Measurements from ENCODE around the gene IKBKE. TPM values are rescaled to one million over a fixed set of nuclear protein-coding genes. Genes with fewer than 3 reads are reported as not detected.

Gene IKBKE
- total RNA-seq, 2 donors from 2014 or later, result 15.9 to 28.4 TPM

DNA sequence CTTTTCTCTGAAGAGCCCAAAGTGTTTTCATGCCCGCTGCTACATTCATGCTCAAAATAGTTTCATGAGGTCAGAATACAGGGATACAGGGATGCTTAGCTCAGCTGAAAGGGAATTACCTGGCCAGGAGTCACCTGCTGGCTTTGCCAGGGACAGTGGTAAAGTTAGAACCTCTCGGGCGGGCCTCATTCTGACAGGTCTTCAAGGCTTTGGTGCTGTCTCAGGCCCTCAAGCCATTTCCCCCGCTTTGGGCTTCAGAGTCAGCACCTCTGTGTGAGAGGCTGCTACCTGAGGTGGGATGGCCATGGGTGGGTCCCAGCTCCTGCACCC, 42.5 kb downstream of the IKBKE start:
- H3K4me3 ChIP-seq, result no peak overlapping the region
- peaks cover 15% of the 10 kb centered on the region for H3K27me3 ChIP-seq
- no peaks in the 10 kb centered on the region for H3K9me3 ChIP-seq
- TF ChIP-seq, protein P1, sequence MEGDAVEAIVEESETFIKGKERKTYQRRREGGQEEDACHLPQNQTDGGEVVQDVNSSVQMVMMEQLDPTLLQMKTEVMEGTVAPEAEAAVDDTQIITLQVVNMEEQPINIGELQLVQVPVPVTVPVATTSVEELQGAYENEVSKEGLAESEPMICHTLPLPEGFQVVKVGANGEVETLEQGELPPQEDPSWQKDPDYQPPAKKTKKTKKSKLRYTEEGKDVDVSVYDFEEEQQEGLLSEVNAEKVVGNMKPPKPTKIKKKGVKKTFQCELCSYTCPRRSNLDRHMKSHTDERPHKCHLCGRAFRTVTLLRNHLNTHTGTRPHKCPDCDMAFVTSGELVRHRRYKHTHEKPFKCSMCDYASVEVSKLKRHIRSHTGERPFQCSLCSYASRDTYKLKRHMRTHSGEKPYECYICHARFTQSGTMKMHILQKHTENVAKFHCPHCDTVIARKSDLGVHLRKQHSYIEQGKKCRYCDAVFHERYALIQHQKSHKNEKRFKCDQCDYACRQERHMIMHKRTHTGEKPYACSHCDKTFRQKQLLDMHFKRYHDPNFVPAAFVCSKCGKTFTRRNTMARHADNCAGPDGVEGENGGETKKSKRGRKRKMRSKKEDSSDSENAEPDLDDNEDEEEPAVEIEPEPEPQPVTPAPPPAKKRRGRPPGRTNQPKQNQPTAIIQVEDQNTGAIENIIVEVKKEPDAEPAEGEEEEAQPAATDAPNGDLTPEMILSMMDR (IDR thresholded peaks at IDR 0.05), result no peak
- DNase-seq, result no peak
- no peak overlapping the region for H3K27ac ChIP-seq
- H3K36me3 ChIP-seq, result no peaks in the 10 kb centered on the region
- intact Hi-C loops (cut with DNase I), result no loop called here
- no peak overlapping the region for H3K9ac ChIP-seq (ENCODE audit: low read depth in 2 of 2, low read length in 2 of 2)
- H3K4me1 ChIP-seq, result no peaks in the 10 kb centered on the region

DNA sequence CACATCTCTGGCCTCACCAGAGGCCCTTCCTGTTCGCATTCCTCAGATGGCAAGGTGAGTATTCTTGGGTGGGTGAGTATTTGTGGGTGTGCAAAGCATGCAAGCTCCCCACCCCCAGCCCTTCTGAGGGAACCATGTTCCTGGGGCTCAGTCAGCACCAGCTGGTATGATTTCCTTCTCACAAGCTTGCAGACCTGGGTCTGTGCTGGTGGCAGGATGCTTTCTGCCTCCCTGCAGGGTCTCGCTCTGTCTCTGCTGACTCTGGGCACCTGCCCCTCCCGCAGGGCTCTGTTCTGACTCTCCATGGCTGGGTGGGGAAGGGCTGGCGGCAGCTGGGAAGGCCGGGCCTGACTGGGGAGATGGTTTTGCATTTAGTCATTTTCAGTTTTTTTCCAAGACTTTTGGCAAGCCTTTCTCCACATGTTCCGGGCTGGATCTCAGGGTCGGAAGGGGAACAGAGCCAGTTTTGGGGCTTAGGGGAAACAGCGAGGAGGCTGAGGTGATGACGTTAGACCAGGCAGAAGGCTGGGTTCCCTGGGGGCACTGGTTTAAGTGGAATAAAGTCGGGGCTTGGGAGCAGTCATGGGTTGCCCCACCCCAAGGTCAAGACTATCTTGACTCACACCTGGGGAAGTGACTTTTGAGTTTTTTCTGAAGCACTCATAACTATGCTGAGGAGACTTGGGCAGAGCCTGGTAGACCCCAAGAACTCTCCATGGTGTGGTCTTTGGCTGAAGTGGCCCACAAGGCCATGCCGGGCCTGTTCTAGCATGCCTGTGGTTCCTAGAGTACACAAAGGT, 43.2 kb downstream of the IKBKE start:
- TF ChIP-seq, protein P1 (IDR thresholded peaks at IDR 0.05), result no peak
- Histone ChIP-seq H3K4me1 (no peaks in the 10 kb centered on the region), H3K9me3 (no peaks in the 10 kb centered on the region), H3K9ac (ENCODE audit: low read depth in 2 of 2, low read length in 2 of 2) (no peak overlapping the region), H3K27me3 (peaks cover 10% of the 10 kb centered on the region), H3K27ac (no peak overlapping the region), H3K4me3 (no peak overlapping the region), H3K36me3 (no peaks in the 10 kb centered on the region)
- intact Hi-C loops (cut with DNase I), result no loop called here
- peak; percentile 44 for DNase-seq

DNA sequence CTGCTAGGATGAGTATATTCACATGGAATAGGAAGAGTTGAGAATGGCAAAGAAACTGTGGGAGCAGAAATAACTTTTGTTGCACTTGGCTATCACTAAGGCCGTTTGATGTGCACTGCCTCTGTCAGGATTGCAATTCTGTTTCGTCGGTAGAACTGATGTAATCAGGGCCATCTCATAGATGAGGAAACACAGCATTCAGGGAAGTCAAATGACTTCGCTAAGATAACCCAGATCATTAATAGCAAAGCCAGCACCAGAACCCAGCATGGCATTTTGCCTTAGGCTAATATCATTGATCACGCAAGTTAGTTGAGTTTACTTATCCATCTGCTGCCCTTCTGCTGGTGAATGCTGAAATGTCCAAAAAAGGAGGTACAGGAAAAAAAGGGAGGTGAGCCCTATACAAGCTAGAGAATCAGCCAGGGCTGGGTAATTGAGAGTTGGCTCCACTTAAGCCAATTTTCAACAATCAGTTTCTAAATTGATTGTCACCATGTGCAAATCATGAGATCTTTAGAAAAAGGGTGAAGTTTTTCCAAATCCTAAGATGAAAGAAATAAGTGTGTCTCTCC, 44.6 kb downstream of the IKBKE start:
- no peak for DNase-seq
- no peaks in the 10 kb centered on the region for H3K9me3 ChIP-seq
- no peak overlapping the region for H3K27ac ChIP-seq
- no peak overlapping the region for H3K9ac ChIP-seq (ENCODE audit: low read depth in 2 of 2, low read length in 2 of 2)
- no peaks in the 10 kb centered on the region for H3K4me1 ChIP-seq
- TF ChIP-seq, protein P1 (IDR thresholded peaks at IDR 0.05), result no peak
- H3K4me3 ChIP-seq, result no peak overlapping the region
- intact Hi-C loops (cut with DNase I), result no loop called here
- H3K36me3 ChIP-seq, result no peaks in the 10 kb centered on the region
- no peaks in the 10 kb centered on the region for H3K27me3 ChIP-seq

DNA sequence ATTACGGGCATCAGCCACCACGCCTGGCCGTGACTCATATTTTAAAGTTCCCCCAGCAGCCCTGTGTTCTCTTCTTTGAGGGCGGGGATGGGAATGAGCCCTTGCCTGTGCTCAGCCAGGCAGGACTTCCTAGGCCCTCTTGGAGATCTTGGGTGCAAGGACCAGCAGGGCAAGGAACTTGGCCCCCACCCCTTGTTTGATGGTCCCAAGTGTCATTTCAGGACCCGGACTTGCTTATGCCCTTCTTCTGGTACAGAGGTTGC, 46.4 kb downstream of the IKBKE start:
- DNase-seq, result no peak
- intact Hi-C loops (cut with DNase I), result no loop called here
- H3K4me3 ChIP-seq, result no peak overlapping the region
- no peak overlapping the region for H3K27ac ChIP-seq
- no peaks in the 10 kb centered on the region for H3K27me3 ChIP-seq
- H3K36me3 ChIP-seq, result no peaks in the 10 kb centered on the region
- no peak overlapping the region for H3K9ac ChIP-seq (ENCODE audit: low read depth in 2 of 2, low read length in 2 of 2)
- TF ChIP-seq, protein P1 (IDR thresholded peaks at IDR 0.05), result no peak
- H3K9me3 ChIP-seq, result no peaks in the 10 kb centered on the region
- H3K4me1 ChIP-seq, result no peaks in the 10 kb centered on the region

DNA sequence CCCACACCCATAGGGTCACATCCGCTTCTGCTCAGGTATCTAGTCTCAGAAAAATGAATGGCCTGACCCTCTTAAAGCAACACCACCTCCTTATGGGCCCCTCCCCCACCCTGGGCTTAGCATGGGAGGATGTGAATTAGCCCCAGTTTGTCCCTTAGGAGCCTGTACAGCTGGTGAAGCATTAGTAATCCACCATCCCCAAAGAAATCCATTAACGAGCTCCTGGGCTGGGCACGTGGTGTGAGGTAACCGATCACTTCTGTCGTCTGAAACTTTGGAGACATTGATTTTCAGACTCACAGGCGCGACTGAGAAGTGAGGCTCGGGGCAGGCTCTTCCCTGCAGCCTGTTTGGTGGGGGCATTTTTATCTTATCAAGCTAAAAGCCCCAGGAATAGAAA, 47.5 kb downstream of the IKBKE start:
- H3K9me3 ChIP-seq, result no peaks in the 10 kb centered on the region
- no peak overlapping the region for H3K4me3 ChIP-seq
- H3K27ac ChIP-seq, result no peak overlapping the region
- no peak for DNase-seq
- H3K4me1 ChIP-seq, result no peaks in the 10 kb centered on the region
- no peaks in the 10 kb centered on the region for H3K27me3 ChIP-seq
- no peak overlapping the region for H3K9ac ChIP-seq (ENCODE audit: low read depth in 2 of 2, low read length in 2 of 2)
- intact Hi-C loops (cut with DNase I), result no loop called here
- no peaks in the 10 kb centered on the region for H3K36me3 ChIP-seq
- TF ChIP-seq, protein P1 (IDR thresholded peaks at IDR 0.05), result no peak

All from colonic mucosa (tissue), 4 donors.